ENCODE measurements around the gene EPGN. TPM values are rescaled to one million over a fixed set of nuclear protein-coding genes. Genes with fewer than 3 reads are reported as not detected.
A peak's percentile ranks its signal among the peaks of the same experiment; 100 is the strongest.

Gene EPGN
- total and polyA plus RNA-seq, 8 donors: 0.24 to 0.92 TPM; not detected in 6

DNA sequence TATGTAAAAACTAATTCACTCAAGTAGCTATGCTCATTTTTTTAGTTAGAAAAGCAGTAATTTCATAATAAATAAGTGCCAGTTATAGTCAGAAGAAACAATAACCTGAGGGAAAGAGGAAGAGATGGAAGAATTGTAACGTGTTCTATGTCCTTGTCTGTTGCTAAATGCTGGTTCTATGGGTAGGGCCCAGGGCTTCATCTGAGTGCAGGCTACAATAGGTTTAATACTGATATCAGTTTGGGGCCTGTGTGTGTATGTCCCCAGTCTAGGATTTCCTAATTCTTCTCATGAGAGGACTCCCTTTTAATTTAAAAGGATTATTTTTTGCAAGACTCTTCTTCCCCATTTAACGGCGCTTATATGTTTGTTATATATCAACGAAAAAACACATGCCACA, 53.4 kb downstream of the EPGN start:
- Histone ChIP-seq H3K36me3 (no peaks in the 10 kb centered on the region), H3K27me3 (peaks cover 15 to 26% of the 10 kb centered on the region in 2 donors), H3K27ac (no peak overlapping the region), H3K9me3 (no peaks in the 10 kb centered on the region), H3K4me3 (no peak overlapping the region), H3K4me1 (peaks cover 3 to 17% of the 10 kb centered on the region in 2 donors)
- intact Hi-C loops (cut with DNase I): no loop called here
- TF ChIP-seq, protein P1, sequence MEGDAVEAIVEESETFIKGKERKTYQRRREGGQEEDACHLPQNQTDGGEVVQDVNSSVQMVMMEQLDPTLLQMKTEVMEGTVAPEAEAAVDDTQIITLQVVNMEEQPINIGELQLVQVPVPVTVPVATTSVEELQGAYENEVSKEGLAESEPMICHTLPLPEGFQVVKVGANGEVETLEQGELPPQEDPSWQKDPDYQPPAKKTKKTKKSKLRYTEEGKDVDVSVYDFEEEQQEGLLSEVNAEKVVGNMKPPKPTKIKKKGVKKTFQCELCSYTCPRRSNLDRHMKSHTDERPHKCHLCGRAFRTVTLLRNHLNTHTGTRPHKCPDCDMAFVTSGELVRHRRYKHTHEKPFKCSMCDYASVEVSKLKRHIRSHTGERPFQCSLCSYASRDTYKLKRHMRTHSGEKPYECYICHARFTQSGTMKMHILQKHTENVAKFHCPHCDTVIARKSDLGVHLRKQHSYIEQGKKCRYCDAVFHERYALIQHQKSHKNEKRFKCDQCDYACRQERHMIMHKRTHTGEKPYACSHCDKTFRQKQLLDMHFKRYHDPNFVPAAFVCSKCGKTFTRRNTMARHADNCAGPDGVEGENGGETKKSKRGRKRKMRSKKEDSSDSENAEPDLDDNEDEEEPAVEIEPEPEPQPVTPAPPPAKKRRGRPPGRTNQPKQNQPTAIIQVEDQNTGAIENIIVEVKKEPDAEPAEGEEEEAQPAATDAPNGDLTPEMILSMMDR (IDR thresholded peaks at IDR 0.05): no peak
- ATAC-seq (no peak), DNase-seq (no peak)

DNA sequence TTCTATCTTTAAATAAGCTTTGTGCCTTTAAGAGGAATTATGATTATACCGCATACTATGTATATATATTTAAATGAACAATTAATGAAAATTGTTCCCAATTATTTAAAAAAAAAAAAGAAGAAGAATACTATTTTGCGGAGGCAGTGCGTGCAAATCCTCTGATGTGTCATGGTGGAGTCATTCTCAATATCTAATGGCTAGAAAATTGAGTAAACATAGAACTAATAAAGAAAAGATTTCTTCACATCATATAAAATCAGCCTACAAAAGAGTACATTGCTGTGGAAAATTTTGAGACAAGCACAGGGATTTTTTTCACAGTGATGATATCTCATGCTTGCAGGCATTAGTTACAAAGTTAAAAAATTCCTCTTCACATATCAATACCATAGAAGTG, 54.1 kb downstream of the EPGN start:
- H3K4me3 ChIP-seq: no peak overlapping the region
- H3K9me3 ChIP-seq: no peaks in the 10 kb centered on the region
- DNase-seq: no peak
- no peak for ATAC-seq
- intact Hi-C loops (cut with DNase I): no loop called here
- peaks cover 15 to 26% of the 10 kb centered on the region in 2 donors for H3K27me3 ChIP-seq
- no peak overlapping the region for H3K27ac ChIP-seq
- peaks cover 3 to 20% of the 10 kb centered on the region in 2 donors for H3K4me1 ChIP-seq
- TF ChIP-seq, protein P1 (IDR thresholded peaks at IDR 0.05): no peak
- no peaks in the 10 kb centered on the region for H3K36me3 ChIP-seq

DNA sequence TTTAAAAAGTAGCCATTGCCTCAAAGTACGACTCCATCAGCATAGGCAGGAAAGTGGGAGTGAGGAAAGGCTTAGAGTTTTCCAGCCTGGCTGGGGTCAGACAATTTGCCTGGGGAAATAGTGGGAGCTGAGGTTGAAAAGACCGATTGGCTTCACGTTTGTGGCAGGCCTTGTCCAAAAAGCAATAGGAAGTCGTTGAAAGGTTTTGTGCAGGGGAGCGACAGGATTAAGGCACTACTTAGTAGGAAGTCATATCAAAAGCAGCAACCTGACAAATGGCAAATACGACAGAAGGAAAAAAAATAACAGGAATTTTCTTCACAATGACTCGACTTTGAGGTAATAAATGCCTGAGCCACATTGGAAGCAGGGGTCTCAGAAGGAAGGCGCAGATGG, 56.0 kb downstream of the EPGN start:
- Histone ChIP-seq H3K4me3 (no peak overlapping the region), H3K27ac (no peak overlapping the region), H3K9me3 (no peaks in the 10 kb centered on the region), H3K36me3 (no peaks in the 10 kb centered on the region), H3K4me1 (peaks cover 3 to 20% of the 10 kb centered on the region in 2 donors), H3K27me3 (peaks cover 15 to 26% of the 10 kb centered on the region in 2 donors)
- intact Hi-C loops (cut with DNase I): no loop called here
- DNase-seq (no peak), ATAC-seq (no peak)
- TF ChIP-seq, protein P1 (IDR thresholded peaks at IDR 0.05): no peak

DNA sequence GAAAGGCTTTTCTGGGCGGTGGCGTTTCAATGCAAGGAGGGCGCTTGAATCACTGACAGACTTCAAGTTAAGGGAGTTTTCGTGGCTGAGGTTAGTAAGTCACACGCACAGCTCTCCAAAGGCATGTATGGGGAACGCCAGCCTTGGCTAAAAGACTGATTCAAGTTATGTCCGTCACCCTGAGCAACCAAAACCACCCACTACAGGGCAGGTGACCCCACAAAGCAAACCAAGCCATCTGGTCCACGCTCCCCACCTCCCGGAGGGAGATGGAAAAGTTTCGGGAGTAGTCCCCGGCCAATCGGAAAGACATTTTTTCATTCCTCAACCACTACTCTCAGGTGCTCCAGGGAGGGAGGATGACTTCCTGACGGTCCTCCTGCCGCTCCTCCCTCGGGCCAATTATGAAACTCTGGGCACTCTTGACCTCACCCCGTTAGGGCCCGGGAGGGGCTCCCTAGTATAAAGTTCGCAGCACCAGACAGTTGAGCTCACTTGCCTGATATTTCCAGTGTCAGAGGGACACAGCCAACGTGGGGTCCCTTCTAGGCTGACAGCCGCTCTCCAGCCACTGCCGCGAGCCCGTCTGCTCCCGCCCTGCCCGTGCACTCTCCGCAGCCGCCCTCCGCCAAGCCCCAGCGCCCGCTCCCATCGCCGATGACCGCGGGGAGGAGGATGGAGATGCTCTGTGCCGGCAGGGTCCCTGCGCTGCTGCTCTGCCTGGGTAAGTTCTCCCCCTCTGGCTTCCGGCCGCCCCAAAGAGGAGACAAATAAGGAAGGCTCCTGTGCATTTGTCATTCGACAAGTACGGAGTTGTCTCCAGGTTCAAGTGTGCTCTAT, 56.6 kb downstream of the EPGN start, which contains the start of gene EREG:
Gene EREG, plus strand, starts transcription at position 494 of the 840 bp plus-strand sequence. Its CDS starts 164 bp downstream, at position 658.
- Histone ChIP-seq H3K4me1 (peaks cover 3 to 20% of the 10 kb centered on the region in 2 donors), H3K36me3 (no peaks in the 10 kb centered on the region), H3K27ac (no peak within 1 kb of the TSS), H3K27me3 (peaks cover 15 to 26% of the 10 kb centered on the region in 2 donors), H3K9me3 (no peaks in the 10 kb centered on the region), H3K4me3 (peak within 1 kb of the TSS; percentile 34 to 46)
- TF ChIP-seq, protein P1 (IDR thresholded peaks at IDR 0.05): no peak
- DNase-seq (peak in 3 of 4 donors; percentile 12 to 91 (median 44)), ATAC-seq (peak; percentile 76)
- intact Hi-C loops (cut with DNase I): no loop called here

DNA sequence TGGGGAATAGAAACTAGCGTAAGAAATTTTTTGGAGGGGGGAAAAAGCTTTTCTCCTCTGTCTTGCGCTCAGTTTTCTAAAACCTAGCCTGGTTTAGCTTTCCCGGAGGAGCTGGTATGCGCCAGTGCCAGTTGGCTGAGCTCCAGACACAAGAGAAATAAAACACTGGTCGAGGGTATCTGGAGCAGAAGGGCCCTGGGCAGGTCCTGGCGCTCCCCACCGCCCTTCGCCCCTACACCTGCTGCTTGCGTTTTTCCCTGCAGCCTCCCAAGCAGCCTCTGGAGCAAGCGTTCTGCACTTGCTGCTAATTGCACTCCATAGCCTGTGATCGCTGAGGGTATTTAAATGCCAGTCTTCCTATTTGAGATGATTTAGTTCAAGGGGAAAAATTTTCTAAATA, 57.5 kb downstream of the EPGN start:
- ATAC-seq (peak; percentile 66), DNase-seq (peak in 3 of 4 donors; percentile 20 to 67 (median 30))
- Histone ChIP-seq H3K9me3 (no peaks in the 10 kb centered on the region), H3K4me1 (peaks cover 3 to 20% of the 10 kb centered on the region in 2 donors), H3K4me3 (peak overlapping the region in 1 of 2 donors; percentile 46), H3K27me3 (peaks cover 15 to 26% of the 10 kb centered on the region in 2 donors), H3K36me3 (no peaks in the 10 kb centered on the region), H3K27ac (no peak overlapping the region)
- TF ChIP-seq, protein P1 (IDR thresholded peaks at IDR 0.05): no peak
- intact Hi-C loops (cut with DNase I): no loop called here

All from left lung (tissue), 10 donors.